ENCODE data around the gene TLL1.

Gene TLL1

GRCh38 chr4:166049036-166049435, 176.0 kb downstream of the TLL1 start:
- Histone ChIP-seq H3F3A (ENCODE audit: insufficient read depth, low read length) (no peaks in the 10 kb centered on the region), H3K9me2 (ENCODE audit: low read depth, low read length) (no peaks in the 10 kb centered on the region), H3K27me3 (ENCODE audit: insufficient read depth, low read length) (no peaks in the 10 kb centered on the region), H3K4me1 (ENCODE audit: insufficient read depth, low read length, severe bottlenecking) (no peaks in the 10 kb centered on the region), H4K20me1 (ENCODE audit: insufficient read depth, low read length) (no peaks in the 10 kb centered on the region), H3K27ac (ENCODE audit: low read depth, low read length, poor library complexity, severe bottlenecking) (no peak overlapping the region), H2AFZ (ENCODE audit: low read length) (no peak overlapping the region), H3K79me2 (ENCODE audit: insufficient read depth, low read length) (no peaks in the 10 kb centered on the region), H3K4me2 (ENCODE audit: low read length) (no peak overlapping the region), H3K4me3 (ENCODE audit: low read depth, low read length, poor library complexity, severe bottlenecking) (no peak overlapping the region), H3K36me3 (ENCODE audit: insufficient read depth, low read length) (no peaks in the 10 kb centered on the region), H3K9me3 (ENCODE audit: low read length) (no peaks in the 10 kb centered on the region), H3K9ac (ENCODE audit: low read length) (no peak overlapping the region)
- TF ChIP-seq EZH2 (IDR thresholded peaks at IDR 0.05; ENCODE audit: borderline replicate concordance, low read length) = no peak
- no peak for TF ChIP-seq CTCF (IDR thresholded peaks at IDR 0.05; ENCODE audit: low read length)

GRCh38 chr4:166064721-166065120, 191.7 kb downstream of the TLL1 start:
- Histone ChIP-seq H3K27ac (ENCODE audit: low read depth, low read length, poor library complexity, severe bottlenecking) (no peak overlapping the region), H3K4me1 (ENCODE audit: insufficient read depth, low read length, severe bottlenecking) (no peaks in the 10 kb centered on the region)

GRCh38 chr4:166065324-166065723, 192.3 kb downstream of the TLL1 start:
- no peak overlapping the region for H3K9ac ChIP-seq (ENCODE audit: low read length)
- H2AFZ ChIP-seq (ENCODE audit: low read length) = no peak overlapping the region
- H3F3A ChIP-seq (ENCODE audit: insufficient read depth, low read length) = no peaks in the 10 kb centered on the region
- no peaks in the 10 kb centered on the region for H3K9me3 ChIP-seq (ENCODE audit: low read length)
- H3K9me2 ChIP-seq (ENCODE audit: low read depth, low read length) = no peaks in the 10 kb centered on the region
- TF ChIP-seq EZH2 (IDR thresholded peaks at IDR 0.05; ENCODE audit: borderline replicate concordance, low read length) (no peak), CTCF (IDR thresholded peaks at IDR 0.05; ENCODE audit: low read length) (no peak)
- no peaks in the 10 kb centered on the region for H3K79me2 ChIP-seq (ENCODE audit: insufficient read depth, low read length)
- H3K4me2 ChIP-seq (ENCODE audit: low read length) = no peak overlapping the region
- no peaks in the 10 kb centered on the region for H4K20me1 ChIP-seq (ENCODE audit: insufficient read depth, low read length)
- H3K4me1 ChIP-seq (ENCODE audit: insufficient read depth, low read length, severe bottlenecking) = no peaks in the 10 kb centered on the region
- H3K27ac ChIP-seq (ENCODE audit: low read depth, low read length, poor library complexity, severe bottlenecking) = no peak overlapping the region
- H3K36me3 ChIP-seq (ENCODE audit: insufficient read depth, low read length) = no peaks in the 10 kb centered on the region
- H3K27me3 ChIP-seq (ENCODE audit: insufficient read depth, low read length) = no peaks in the 10 kb centered on the region
- H3K4me3 ChIP-seq (ENCODE audit: low read depth, low read length, poor library complexity, severe bottlenecking) = no peak overlapping the region

More at GRCh38 chr4:166064721-166065120, 191.7 kb downstream of the TLL1 start:
- no peaks in the 10 kb centered on the region for H3K9me2 ChIP-seq (ENCODE audit: low read depth, low read length)
- no peak overlapping the region for H2AFZ ChIP-seq (ENCODE audit: low read length)
- H3K79me2 ChIP-seq (ENCODE audit: insufficient read depth, low read length) = no peaks in the 10 kb centered on the region
- no peak overlapping the region for H3K4me2 ChIP-seq (ENCODE audit: low read length)
- no peak overlapping the region for H3K4me3 ChIP-seq (ENCODE audit: low read depth, low read length, poor library complexity, severe bottlenecking)
- H3F3A ChIP-seq (ENCODE audit: insufficient read depth, low read length) = no peaks in the 10 kb centered on the region
- H3K9ac ChIP-seq (ENCODE audit: low read length) = no peak overlapping the region
- H4K20me1 ChIP-seq (ENCODE audit: insufficient read depth, low read length) = no peaks in the 10 kb centered on the region
- H3K9me3 ChIP-seq (ENCODE audit: low read length) = no peaks in the 10 kb centered on the region
- no peaks in the 10 kb centered on the region for H3K27me3 ChIP-seq (ENCODE audit: insufficient read depth, low read length)
- no peaks in the 10 kb centered on the region for H3K36me3 ChIP-seq (ENCODE audit: insufficient read depth, low read length)
- TF ChIP-seq CTCF (IDR thresholded peaks at IDR 0.05; ENCODE audit: low read length) (no peak), EZH2 (IDR thresholded peaks at IDR 0.05; ENCODE audit: borderline replicate concordance, low read length) (no peak)
